Neuronal stem cell (in vitro differentiated cells): ENCODE results near the gene FGF22.
A peak's percentile ranks its signal among the peaks of the same experiment; 100 is the strongest.

Source experiments
- DNase-seq: peaks from one replicate; pipeline ENCODE4 v3.0.0-alpha.2; 2013; ENCODE audit warnings: low spot score
- H2AFZ ChIP-seq: one replicate; pipeline ENCODE4 v1.6.1; 2013; ENCODE audit warnings: mild to moderate bottlenecking, low read length, inconsistent platforms
- H2AK5ac ChIP-seq: 2 replicates; pipeline ENCODE4 v1.6.1; 2013; ENCODE audit warnings: low read depth, mild to moderate bottlenecking, inconsistent platforms, low read length, moderate library complexity, mixed read lengths
- H2BK120ac ChIP-seq: 2 replicates; pipeline ENCODE4 v1.6.1; 2013; ENCODE audit warnings: low read depth, mild to moderate bottlenecking, inconsistent platforms, low read length, moderate library complexity, mixed read lengths
- H2BK12ac ChIP-seq: one replicate; pipeline ENCODE4 v1.6.1; 2013; ENCODE audit warnings: low read length, inconsistent platforms
- H2BK15ac ChIP-seq: 2 replicates; pipeline ENCODE4 v1.6.1; 2013; ENCODE audit warnings: mild to moderate bottlenecking, low read length, inconsistent platforms, mixed read lengths
- H2BK5ac ChIP-seq: one replicate; pipeline ENCODE4 v1.6.1; 2013; ENCODE audit warnings: inconsistent platforms, mild to moderate bottlenecking, low read length, moderate library complexity
- H3K14ac ChIP-seq: one replicate; pipeline ENCODE4 v1.6.1; 2013; ENCODE audit warnings: low read length, inconsistent platforms
- H3K18ac ChIP-seq: 2 replicates; pipeline ENCODE4 v1.6.1; 2013; ENCODE audit warnings: low read length, inconsistent platforms
- H3K23ac ChIP-seq: 2 replicates; pipeline ENCODE4 v1.6.1; 2013; ENCODE audit warnings: low read depth, mild to moderate bottlenecking, mixed read lengths, low read length, inconsistent platforms; ENCODE audit not compliant: poor library complexity
- H3K27ac ChIP-seq: replicated peaks from 3 replicates; pipeline ENCODE4 v1.5.1; 2013; ENCODE audit warnings: low read length, inconsistent platforms
- H3K27me3 ChIP-seq, 3 experiments: 2 replicates each; pipeline ENCODE4 v1.6.1; 2013; ENCODE audit warnings: low read length in 3 of 3, mild to moderate bottlenecking in 2 of 3, inconsistent platforms in 1 of 3, low read depth in 1 of 3, mixed read lengths in 1 of 3, moderate library complexity in 1 of 3; ENCODE audit not compliant: control insufficient read depth in 3 of 3, insufficient read depth in 3 of 3
- H3K36me3 ChIP-seq, 2 donors: replicated peaks in 1 of 2; 2 replicates each; pipeline ENCODE4 v1.6.1; 2013; ENCODE audit warnings: low read length in 2 of 2; ENCODE audit not compliant: control insufficient read depth in 2 of 2, insufficient read depth in 2 of 2
- H3K4ac ChIP-seq: 2 replicates; pipeline ENCODE4 v1.6.1; 2013; ENCODE audit warnings: inconsistent platforms, mild to moderate bottlenecking, low read length, moderate library complexity
- H3K4me1 ChIP-seq, 2 donors: 1 replicate in 1 of 2; 2 replicates in 1 of 2; pipeline ENCODE4 v1.6.1; 2013; ENCODE audit warnings: low read length in 2 of 2, low read depth in 1 of 2; ENCODE audit not compliant: control insufficient read depth in 2 of 2, insufficient read depth in 1 of 2
- H3K4me2 ChIP-seq: one replicate; pipeline ENCODE4 v1.6.1; 2013; ENCODE audit warnings: mild to moderate bottlenecking, low read length, inconsistent platforms; ENCODE audit not compliant: insufficient read depth, poor library complexity, severe bottlenecking
- H3K4me3 ChIP-seq, 2 donors: 2 replicates each; pipeline ENCODE4 v1.5.1; 2013; ENCODE audit warnings: low read length in 2 of 2, mild to moderate bottlenecking in 2 of 2, inconsistent platforms in 1 of 2, moderate library complexity in 1 of 2
- H3K79me1 ChIP-seq: one replicate; pipeline ENCODE4 v1.6.1; 2013; ENCODE audit warnings: low read depth, mild to moderate bottlenecking, inconsistent platforms, low read length, moderate library complexity
- H3K9ac ChIP-seq: one replicate; pipeline ENCODE4 v1.6.1; 2013; ENCODE audit warnings: mild to moderate bottlenecking, low read depth, low read length, inconsistent platforms; ENCODE audit not compliant: poor library complexity
- H3K9me3 ChIP-seq, 2 donors: replicated peaks in 1 of 2; 2 replicates each; pipeline versions ENCODE3 to v1.6.1; 2013; ENCODE audit warnings: low read length in 2 of 2, mild to moderate bottlenecking in 2 of 2, inconsistent platforms in 1 of 2, low read depth in 1 of 2, mixed read lengths in 1 of 2, moderate library complexity in 1 of 2; ENCODE audit not compliant: control insufficient read depth in 2 of 2, insufficient read depth in 1 of 2
- H4K8ac ChIP-seq: one replicate; pipeline ENCODE4 v1.6.1; 2013; ENCODE audit warnings: low read depth, mild to moderate bottlenecking, inconsistent platforms, low read length, moderate library complexity
- H4K91ac ChIP-seq: one replicate; pipeline ENCODE4 v1.6.1; 2013; ENCODE audit warnings: low read length, low read depth, mild to moderate bottlenecking, inconsistent platforms; ENCODE audit not compliant: poor library complexity
- WGBS, 2 donors: extraction: QIAGEN DNeasy Blood & Tissue Kit; methylation state at CpG; one replicate each; pipeline ENCODE4 v1.1.7; 2013; ENCODE audit warnings: missing lambda C conversion rate in 2 of 2, mixed read lengths in 1 of 2; ENCODE audit not compliant: insufficient read length in 2 of 2, insufficient replicate concordance in 1 of 2; ENCODE audit errors: extremely low coverage in 2 of 2; 5-methylcytosine and 5-hydroxymethylcytosine counted together

The FGF22 gene

DNA sequence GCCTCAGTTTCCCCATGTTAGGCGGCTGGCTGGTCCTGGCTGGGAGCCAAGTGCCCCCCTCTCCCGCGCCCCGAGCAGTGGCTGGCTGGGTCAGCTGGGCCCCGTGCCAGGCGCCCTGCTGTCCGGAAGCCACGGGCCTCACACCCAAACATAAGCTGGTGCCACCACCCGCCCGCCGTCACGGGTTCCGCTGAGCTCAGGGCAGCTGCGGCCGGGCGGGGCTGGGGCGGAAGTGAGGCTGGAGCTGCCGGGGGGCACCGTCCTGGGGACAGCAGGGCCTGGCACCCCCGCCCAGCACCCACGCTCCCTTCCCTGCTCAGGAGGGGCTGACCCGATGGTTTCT is 30.7 kb upstream of the FGF22 start:
- Histone ChIP-seq H3K9ac (no peak overlapping the region), H3K27ac (no peak overlapping the region), H2AFZ (no peak overlapping the region), H3K9me3 (no peaks in the 10 kb centered on the region), H3K36me3 (peaks cover 2 to 3% of the 10 kb centered on the region in 2 donors), H3K27me3 (no peaks in the 10 kb centered on the region), H3K79me1 (no peaks in the 10 kb centered on the region), H4K8ac (no peak overlapping the region), H3K4ac (no peak overlapping the region), H2AK5ac (peak overlapping the region; percentile 63), H4K91ac (no peak overlapping the region), H2BK12ac (no peak overlapping the region), H3K23ac (no peak overlapping the region), H3K4me1 (peaks cover 2 to 5% of the 10 kb centered on the region in 2 donors), H3K4me2 (no peak overlapping the region), H2BK120ac (no peak overlapping the region), H3K14ac (no peak overlapping the region), H3K18ac (no peak overlapping the region), H3K4me3 (no peak overlapping the region), H2BK5ac (no peak overlapping the region), H2BK15ac (no peak overlapping the region)
- no CpG with 5 or more reads among the region's 22 CpGs for WGBS, 2 donors
- DNase-seq, result no peak

DNA sequence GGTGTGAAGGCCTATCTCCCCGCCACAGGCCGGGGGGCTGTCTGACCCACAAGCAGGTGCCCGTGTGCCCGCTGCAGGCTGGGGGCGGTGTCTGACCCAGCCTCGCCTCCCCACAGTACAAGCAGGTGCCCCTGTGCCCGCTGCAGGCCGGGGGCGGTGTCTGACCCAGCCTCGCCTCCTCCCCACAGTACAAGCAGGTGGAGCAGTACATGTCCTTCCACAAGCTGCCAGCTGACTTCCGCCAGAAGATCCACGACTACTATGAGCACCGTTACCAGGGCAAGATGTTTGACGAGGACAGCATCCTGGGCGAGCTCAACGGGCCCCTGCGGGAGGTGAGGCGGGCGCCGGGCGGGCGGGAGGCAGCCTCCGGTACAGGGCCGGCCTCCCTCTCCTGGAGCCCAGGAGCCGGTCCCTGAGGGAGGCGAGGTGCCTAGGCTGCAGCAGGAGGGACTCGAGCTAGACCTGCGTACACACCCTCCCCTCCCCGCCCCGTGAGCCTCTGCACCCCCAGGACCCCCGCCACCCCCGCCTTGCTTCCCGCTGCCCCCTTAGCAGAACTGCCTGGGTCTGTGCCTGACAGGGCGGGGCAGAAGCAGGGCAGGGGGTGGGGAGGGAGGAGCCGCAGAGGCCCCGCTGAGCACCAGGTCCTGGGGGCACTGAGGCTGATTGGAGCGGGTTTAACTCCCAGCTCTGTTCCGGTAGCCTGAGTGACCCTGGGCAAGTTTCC is 29.4 kb upstream of the FGF22 start:
- no peak for DNase-seq
- no peak overlapping the region for H4K91ac ChIP-seq
- no CpG with 5 or more reads among the region's 38 CpGs for WGBS, 2 donors

DNA sequence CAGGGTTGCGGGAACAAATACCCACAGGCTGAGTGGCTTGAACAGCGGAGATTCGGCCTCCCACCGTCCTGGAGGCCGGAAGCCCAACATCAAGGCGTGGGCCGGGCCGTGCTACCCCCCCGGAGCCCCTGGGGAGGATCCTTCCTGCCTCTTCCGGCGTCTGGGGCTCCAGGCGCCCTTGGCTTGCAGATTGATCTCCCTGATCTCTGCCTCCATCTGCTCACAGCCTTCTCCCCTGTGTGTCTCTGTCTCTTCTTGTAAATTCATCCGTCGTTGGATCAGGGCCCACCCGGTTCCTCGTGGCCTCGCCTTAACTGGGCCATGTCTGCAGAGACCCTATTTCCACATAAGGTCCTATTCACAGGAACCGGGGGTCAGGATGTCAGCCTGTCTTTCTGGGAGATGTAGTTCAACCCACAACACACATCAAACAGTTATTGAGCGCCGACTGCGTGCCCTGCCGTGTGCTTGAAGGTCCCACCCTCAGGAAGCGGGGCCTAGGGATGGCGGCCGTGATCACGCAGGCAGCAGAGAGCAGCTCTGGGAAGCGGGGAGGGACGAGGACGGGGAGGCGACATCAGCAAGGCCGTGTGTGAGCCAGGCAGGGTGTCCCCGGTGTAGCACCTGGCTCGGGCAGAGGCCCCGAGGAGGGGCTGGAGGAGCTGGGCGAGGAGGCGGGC is 28.7 kb upstream of the FGF22 start:
- Histone ChIP-seq H2BK15ac (no peak overlapping the region), H3K23ac (no peak overlapping the region), H3K9me3 (peaks cover 0 to 2% of the 10 kb centered on the region in 2 donors), H2BK12ac (no peak overlapping the region), H3K79me1 (no peaks in the 10 kb centered on the region), H3K9ac (no peak overlapping the region), H3K18ac (no peak overlapping the region), H3K4ac (no peak overlapping the region), H3K14ac (no peak overlapping the region), H2AFZ (peak overlapping the region; percentile 80), H4K8ac (no peak overlapping the region), H4K91ac (no peak overlapping the region), H2BK120ac (no peak overlapping the region), H3K4me3 (no peak overlapping the region), H3K4me2 (no peak overlapping the region), H3K27me3 (no peaks in the 10 kb centered on the region), H3K27ac (no peak overlapping the region), H3K4me1 (peaks cover 0 to 5% of the 10 kb centered on the region in 2 donors), H2BK5ac (no peak overlapping the region), H2AK5ac (peak overlapping the region; percentile 21), H3K36me3 (peaks cover 12 to 17% of the 10 kb centered on the region in 2 donors)
- DNase-seq, result no peak
- no CpG with 5 or more reads among the region's 36 CpGs for WGBS, 2 donors

More for the DNA sequence above, 29.4 kb upstream of the FGF22 start:
- peak overlapping the region in 1 of 2 donors; percentile 6 for H3K4me3 ChIP-seq
- peaks cover 0 to 5% of the 10 kb centered on the region in 2 donors for H3K4me1 ChIP-seq
- H2BK5ac ChIP-seq, result no peak overlapping the region
- H4K8ac ChIP-seq, result no peak overlapping the region
- no peak overlapping the region for H3K23ac ChIP-seq
- H3K79me1 ChIP-seq, result no peaks in the 10 kb centered on the region
- H2AK5ac ChIP-seq, result no peak overlapping the region
- no peak overlapping the region for H2BK120ac ChIP-seq
- no peak overlapping the region for H2BK15ac ChIP-seq
- H2AFZ ChIP-seq, result peak overlapping the region; percentile 80
- no peak overlapping the region for H3K14ac ChIP-seq
- H3K27ac ChIP-seq, result no peak overlapping the region
- H3K18ac ChIP-seq, result no peak overlapping the region
- no peak overlapping the region for H3K4me2 ChIP-seq
- no peaks in the 10 kb centered on the region for H3K27me3 ChIP-seq
- no peak overlapping the region for H3K4ac ChIP-seq
- H3K9ac ChIP-seq, result peak overlapping the region; percentile 44
- peak overlapping the region; percentile 10 for H2BK12ac ChIP-seq
- H3K36me3 ChIP-seq, result peaks cover 9 to 14% of the 10 kb centered on the region in 2 donors
- no peaks in the 10 kb centered on the region for H3K9me3 ChIP-seq

DNA sequence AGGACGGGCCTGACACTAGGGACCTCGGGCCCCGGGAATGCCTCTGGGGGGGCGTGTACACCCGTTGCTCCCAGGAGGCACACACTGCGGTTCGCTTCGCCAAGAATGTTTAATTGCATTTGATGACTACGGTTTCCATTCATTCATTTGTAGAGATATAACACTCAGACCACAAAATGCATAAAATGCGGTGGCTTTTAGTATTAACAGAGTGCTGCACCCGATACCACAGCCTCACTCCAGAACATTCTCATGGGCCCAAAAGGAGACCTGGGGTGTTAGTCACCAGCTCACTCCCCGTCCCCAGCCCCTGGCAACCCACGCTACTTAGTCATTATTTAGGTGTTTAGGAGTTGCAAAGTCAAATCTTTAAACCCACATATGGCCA is 28.2 kb upstream of the FGF22 start:
- no peak overlapping the region for H2BK15ac ChIP-seq

More for the DNA sequence above, 28.2 kb upstream of the FGF22 start:
- Histone ChIP-seq H3K4me3 (no peak overlapping the region), H3K23ac (no peak overlapping the region), H3K4me1 (peaks cover 0 to 5% of the 10 kb centered on the region in 2 donors), H4K8ac (no peak overlapping the region), H2BK12ac (no peak overlapping the region), H3K36me3 (peaks cover 12 to 17% of the 10 kb centered on the region in 2 donors), H4K91ac (no peak overlapping the region), H3K79me1 (no peaks in the 10 kb centered on the region), H3K27ac (no peak overlapping the region), H3K9ac (no peak overlapping the region), H2BK5ac (no peak overlapping the region), H2BK120ac (no peak overlapping the region), H3K4ac (no peak overlapping the region), H3K14ac (no peak overlapping the region), H2AK5ac (peak overlapping the region; percentile 21), H2AFZ (no peak overlapping the region), H3K27me3 (no peaks in the 10 kb centered on the region), H3K9me3 (peaks cover 0 to 2% of the 10 kb centered on the region in 2 donors), H3K18ac (no peak overlapping the region), H3K4me2 (no peak overlapping the region)
- no peak for DNase-seq
- no CpG with 5 or more reads among the region's 13 CpGs for WGBS, 2 donors
